SK-N-MC (cell line): ENCODE results near the gene TBC1D22A.

ENCODE experiments used
- DNase-seq: peaks from one replicate; pipeline ENCODE4 v3.0.0-alpha.2; 2011; ENCODE audit warnings: low read depth, low spot score
- H3K27ac ChIP-seq: fragments of 200-600 bp; sonication (generic); 2 replicates; pipeline ENCODE4 v1.5.1; 2016; ENCODE audit warnings: mixed run types
- H3K36me3 ChIP-seq: fragments of 200-600 bp; sonication (generic); 2 replicates; pipeline ENCODE4 v1.6.1; 2017; ENCODE audit warnings: antibody characterized with exemption, low read length, mixed read lengths; ENCODE audit not compliant: insufficient read depth
- H3K4me3 ChIP-seq: fragments of 200-600 bp; sonication (generic); 2 replicates; pipeline ENCODE4 v1.5.1; 2016
- H3K9ac ChIP-seq: fragments of 200-600 bp; sonication (generic); 2 replicates; pipeline ENCODE4 v1.8.0; 2017; ENCODE audit warnings: mixed run types, mixed read lengths; ENCODE audit not compliant: insufficient read length
- H3K9me3 ChIP-seq: fragments of 200-600 bp; sonication (generic); 2 replicates; pipeline ENCODE4 v1.6.1; 2017; ENCODE audit warnings: low read depth, mild to moderate bottlenecking, antibody characterized with exemption, low read length, moderate library complexity, mixed read lengths
- EZH2 ChIP-seq: fragments of 200-600 bp; sonication (generic); IDR thresholded peaks from one replicate; pipeline ENCODE4 v1.6.1; 2017; ENCODE audit warnings: antibody characterized with exemption
- FOXP2 ChIP-seq: optimal IDR thresholded peaks from 2 replicates; pipeline ENCODE3; 2011; ENCODE audit warnings: mild to moderate bottlenecking, moderate library complexity; ENCODE audit not compliant: insufficient read depth; ENCODE audit errors: extremely low read length, control extremely low read depth
- POLR2AphosphoS5 ChIP-seq: IDR thresholded peaks from 2 replicates; pipeline ENCODE4 v1.6.1; 2012; ENCODE audit warnings: mild to moderate bottlenecking, low read depth, low read length, borderline replicate concordance

The TBC1D22A gene

GRCh38 chr22:46803936-46804335 is 41.5 kb downstream of the TBC1D22A start:
- no peak for DNase-seq
- peaks cover 12% of the 10 kb centered on the region; the same call in 1 of the 2 replicates for H3K36me3 ChIP-seq
- H3K27ac ChIP-seq: no peak overlapping the region
- H3K9me3 ChIP-seq: no peaks in the 10 kb centered on the region
- H3K9ac ChIP-seq: no peak overlapping the region
- TF ChIP-seq FOXP2 (no peak), EZH2 (no peak), POLR2AphosphoS5 (no peak)
- no peak overlapping the region for H3K4me3 ChIP-seq

DNA sequence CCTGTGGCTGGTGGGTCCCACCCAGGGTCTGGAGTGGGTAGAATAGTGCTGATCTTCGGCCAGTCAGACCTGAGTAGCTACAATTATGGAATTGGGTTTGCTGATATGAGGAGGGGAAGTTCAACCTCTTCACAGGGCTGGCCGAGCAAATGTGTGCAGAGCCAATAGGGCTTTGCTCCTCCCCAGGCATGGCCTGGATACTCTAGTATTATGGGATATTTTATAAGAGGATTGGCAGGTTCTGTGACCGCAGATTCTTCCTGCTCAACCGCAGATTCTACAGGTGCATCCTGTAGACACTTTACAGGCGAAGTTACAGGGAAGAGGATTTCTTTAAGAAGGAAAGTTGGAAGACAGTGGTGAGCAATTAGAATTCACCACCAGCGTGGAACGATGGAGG is 44.3 kb downstream of the TBC1D22A start:
- Histone ChIP-seq H3K9ac (no peak overlapping the region), H3K27ac (no peak overlapping the region), H3K36me3 (no peaks in the 10 kb centered on the region), H3K9me3 (no peaks in the 10 kb centered on the region), H3K4me3 (no peak overlapping the region)
- TF ChIP-seq FOXP2 (no peak), EZH2 (no peak), POLR2AphosphoS5 (no peak)
- no peak for DNase-seq

- DNase-seq: no peak
- TF ChIP-seq POLR2AphosphoS5 (no peak), EZH2 (no peak), FOXP2 (no peak)
- Histone ChIP-seq H3K9me3 (no peaks in the 10 kb centered on the region), H3K36me3 (no peaks in the 10 kb centered on the region), H3K9ac (no peak overlapping the region), H3K27ac (no peak overlapping the region), H3K4me3 (no peak overlapping the region)
Observed at GRCh38 chr22:46807458-46807857, 45.0 kb downstream of the TBC1D22A start.

DNA sequence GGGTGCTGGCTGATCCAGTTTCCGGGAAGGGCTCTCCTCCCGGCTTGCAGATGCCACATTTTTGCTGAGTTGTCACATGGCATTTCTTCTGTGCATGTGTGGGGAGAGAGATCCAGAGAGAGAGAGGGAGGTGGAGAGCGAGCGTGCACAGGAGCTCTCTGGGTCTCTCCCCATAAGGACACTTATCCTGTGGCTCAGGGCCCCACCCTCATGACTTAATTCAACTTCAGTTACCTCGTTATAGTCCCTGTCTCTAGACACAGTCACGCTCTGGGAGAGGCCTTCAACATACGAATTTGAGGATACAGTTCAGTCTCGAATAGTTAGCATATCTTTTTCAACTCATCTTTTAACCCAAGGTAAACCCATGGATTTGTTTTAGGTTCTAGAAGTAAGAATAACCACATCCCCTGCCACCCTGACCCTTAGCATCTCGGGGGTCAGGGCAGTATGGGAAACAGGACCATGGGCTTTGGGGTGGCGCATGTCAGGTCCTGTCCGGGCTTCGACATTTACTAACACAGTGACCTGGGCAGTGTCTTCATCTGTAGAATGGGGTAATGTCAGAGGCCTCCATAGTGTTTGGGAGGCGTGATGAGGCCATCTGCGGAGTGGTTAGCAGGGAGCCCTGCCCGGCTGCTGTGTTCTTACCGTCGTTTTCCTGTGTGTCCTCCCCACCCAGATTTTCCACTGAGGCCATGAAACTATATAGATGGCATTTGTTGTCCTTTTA is 46.9 kb downstream of the TBC1D22A start:
- TF ChIP-seq EZH2 (no peak), FOXP2 (no peak), POLR2AphosphoS5 (no peak)
- H3K9ac ChIP-seq: no peak overlapping the region
- H3K36me3 ChIP-seq: no peaks in the 10 kb centered on the region
- H3K4me3 ChIP-seq: no peak overlapping the region
- DNase-seq: no peak
- no peaks in the 10 kb centered on the region for H3K9me3 ChIP-seq
- H3K27ac ChIP-seq: no peak overlapping the region

GRCh38 chr22:46810856-46811786 is 48.7 kb downstream of the TBC1D22A start:
- Histone ChIP-seq H3K4me3 (no peak overlapping the region), H3K9ac (no peak overlapping the region), H3K9me3 (no peaks in the 10 kb centered on the region), H3K36me3 (no peaks in the 10 kb centered on the region), H3K27ac (no peak overlapping the region)
- no peak for DNase-seq
- TF ChIP-seq FOXP2: no peak
- TF ChIP-seq POLR2AphosphoS5: no peak
- no peak for TF ChIP-seq EZH2

GRCh38 chr22:46812034-46812605 is 49.7 kb downstream of the TBC1D22A start:
- Histone ChIP-seq H3K9me3 (no peaks in the 10 kb centered on the region), H3K27ac (no peak overlapping the region), H3K9ac (no peak overlapping the region), H3K36me3 (no peaks in the 10 kb centered on the region), H3K4me3 (no peak overlapping the region)
- TF ChIP-seq EZH2: no peak
- no peak for TF ChIP-seq POLR2AphosphoS5
- no peak for TF ChIP-seq FOXP2
- DNase-seq: no peak

GRCh38 chr22:46812788-46813187 is 50.3 kb downstream of the TBC1D22A start:
- Histone ChIP-seq H3K9ac (no peak overlapping the region), H3K4me3 (no peak overlapping the region), H3K9me3 (no peaks in the 10 kb centered on the region), H3K36me3 (no peaks in the 10 kb centered on the region), H3K27ac (no peak overlapping the region)
- DNase-seq: no peak
- no peak for TF ChIP-seq FOXP2
- TF ChIP-seq EZH2: no peak
- no peak for TF ChIP-seq POLR2AphosphoS5

GRCh38 chr22:46813816-46814597 is 51.6 kb downstream of the TBC1D22A start:
- Histone ChIP-seq H3K27ac (no peak overlapping the region), H3K36me3 (no peaks in the 10 kb centered on the region), H3K9me3 (no peaks in the 10 kb centered on the region), H3K9ac (no peak overlapping the region), H3K4me3 (no peak overlapping the region)
- no peak for DNase-seq
- TF ChIP-seq POLR2AphosphoS5 (no peak), FOXP2 (no peak), EZH2 (no peak)
